T-cell (primary cell): Measurements from ENCODE around the gene PPP2R5E. TPM values are rescaled to one million over a fixed set of nuclear protein-coding genes. Genes with fewer than 3 reads are reported as not detected.

Experiments
- ATAC-seq, 4 experiments: fragments of 200-7000 bp in 3 of 4; fragments of 150-1000 bp in 1 of 4; cut with Tn5 transposase; replicated peaks in 1 of 4; 1 replicate in 3 of 4; 2 replicates in 1 of 4; pipeline ENCODE4 v1.10.0; 2021; ENCODE audit warnings: moderate library complexity in 3 of 4, mild to moderate bottlenecking in 2 of 4, moderate number of reproducible peaks in 1 of 4
- CTCF ChIA-PET, 2 donors: fragments of 300-600 bp; sonication (Branson Sonifier 250); formaldehyde crosslinking; loops; one replicate each; lab custom pipeline; 2022; ENCODE audit warnings: antibody characterized with exemption in 2 of 2; lab: Charles Lee
- POLR2A ChIA-PET, 2 donors: fragments of 300-600 bp; sonication (Branson Sonifier 250); formaldehyde crosslinking; loops; one replicate each; lab custom pipeline; 2022; ENCODE audit warnings: antibody characterized with exemption in 2 of 2; lab: Charles Lee
- DNase-seq, 35 experiments: peaks; one replicate each; pipeline versions ENCODE4 v3.0.0 to v3.0.0-alpha.2; 2013 to 2023
- H3K27ac ChIP-seq: one replicate; pipeline ENCODE4 v1.5.1; 2013; ENCODE audit warnings: low read length
- H3K27me3 ChIP-seq, 2 experiments: replicated peaks in 1 of 2; 1 replicate in 1 of 2; 2 replicates in 1 of 2; pipeline versions ENCODE4 v1.6.1 to v1.7.0; 2013; ENCODE audit warnings: low read length in 1 of 2, mixed read lengths in 1 of 2; ENCODE audit not compliant: control insufficient read depth in 2 of 2, insufficient read depth in 2 of 2; ENCODE audit errors: extremely low read depth in 1 of 2
- H3K36me3 ChIP-seq, 2 donors: 1 replicate in 1 of 2; 2 replicates in 1 of 2; pipeline versions ENCODE4 v1.6.1 to v1.7.0; 2013; ENCODE audit warnings: low read length in 1 of 2; ENCODE audit not compliant: control insufficient read depth in 2 of 2, insufficient read depth in 1 of 2; ENCODE audit errors: extremely low read depth in 1 of 2
- H3K4me1 ChIP-seq, 2 experiments: 1 replicate in 1 of 2; 2 replicates in 1 of 2; pipeline versions ENCODE4 v1.6.1 to v1.7.0; 2013; ENCODE audit warnings: low read length in 2 of 2, mixed read lengths in 1 of 2; ENCODE audit not compliant: insufficient read depth in 2 of 2, control insufficient read depth in 1 of 2; ENCODE audit errors: extremely low read depth in 1 of 2
- H3K4me3 ChIP-seq, 2 donors: 1 replicate in 1 of 2; 2 replicates in 1 of 2; pipeline versions ENCODE4 v1.5.1 to v1.7.0; 2013; ENCODE audit warnings: mild to moderate bottlenecking in 2 of 2, low read length in 1 of 2, moderate library complexity in 1 of 2; ENCODE audit not compliant: control insufficient read depth in 1 of 2; ENCODE audit errors: extremely low read depth in 1 of 2
- H3K9me3 ChIP-seq: 2 replicates; pipeline ENCODE4 v1.7.0; 2013
- H3K27ac Mint-ChIP-seq, 2 donors: one replicate each; pipeline ENCODE4 v1.8.0; 2020 to 2021; ENCODE audit warnings: mild to moderate bottlenecking in 2 of 2, mixed read lengths in 2 of 2
- H3K27me3 Mint-ChIP-seq, 2 donors: one replicate each; pipeline ENCODE4 v1.8.0; 2021 to 2022; ENCODE audit warnings: mixed read lengths in 2 of 2
- H3K36me3 Mint-ChIP-seq: one replicate; pipeline ENCODE4 v1.8.0; 2021; ENCODE audit warnings: mixed read lengths
- H3K4me1 Mint-ChIP-seq, 3 donors: one replicate each; pipeline ENCODE4 v1.8.0; 2020 to 2022; ENCODE audit warnings: mixed read lengths in 3 of 3, mild to moderate bottlenecking in 1 of 3
- H3K4me3 Mint-ChIP-seq, 3 donors: one replicate each; pipeline ENCODE4 v1.8.0; 2020 to 2022; ENCODE audit warnings: mild to moderate bottlenecking in 3 of 3, mixed read lengths in 3 of 3, moderate library complexity in 3 of 3
- H3K9me3 Mint-ChIP-seq, 3 donors: one replicate each; pipeline ENCODE4 v1.8.0; 2020 to 2022; ENCODE audit warnings: mixed read lengths in 3 of 3
- WGBS: methylation state at CpG from one replicate; pipeline ENCODE4 v1.1.5; 2013; ENCODE audit warnings: missing lambda C conversion rate; ENCODE audit not compliant: insufficient coverage; 5-methylcytosine and 5-hydroxymethylcytosine counted together
- total RNA-seq, 35 experiments: library from RNA in 6 of 35; stranded (reverse) in 6 of 35; fragments of 120-200 nt in 1 of 35; gene quantifications; one replicate each; pipeline versions ENCODE4 v1.2.1 to v1.2.4 and lab custom pipeline; 2013 to 2026

The PPP2R5E gene
- total RNA-seq, 5 donors from 2014 or later (not counting 1 experiment from before 2014, with no cell fraction given), result 35.5 to 45.1 (median 40.6) TPM

- no peaks in the 10 kb centered on the region for H3K36me3 ChIP-seq
- no peak overlapping the region for H3K27ac Mint-ChIP-seq
- ATAC-seq (no peak), DNase-seq (no peak)
- POLR2A ChIA-PET, result interaction anchor here (0.6 kb wide), 2 partner anchors 25 to 149 kb away, joined by 3 to 15 read pairs; no protein-coding TSS in a partner anchor
- H3K9me3 Mint-ChIP-seq, result no peaks in the 10 kb centered on the region
- peaks cover 13% of the 10 kb centered on the region for H3K36me3 Mint-ChIP-seq
- H3K4me3 Mint-ChIP-seq, result no peak overlapping the region
- no peaks in the 10 kb centered on the region for H3K27me3 ChIP-seq
- H3K4me1 ChIP-seq, result peaks cover 6 to 8% of the 10 kb centered on the region in 2 experiments
- no peaks in the 10 kb centered on the region for H3K27me3 Mint-ChIP-seq
- H3K4me3 ChIP-seq, result no peak overlapping the region
- CTCF ChIA-PET, result interaction anchor here in 1 of 2 donors (0.5 kb wide), 1 partner anchor 12 kb away, joined by 3 read pairs; no protein-coding TSS in a partner anchor
- no peak overlapping the region for H3K27ac ChIP-seq
- 100% methylated on average over 2 of the region's 4 CpGs for WGBS
- no peaks in the 10 kb centered on the region for H3K9me3 ChIP-seq
- H3K4me1 Mint-ChIP-seq, result peaks cover 50 to 53% (median 50%) of the 10 kb centered on the region in 3 donors
These were observed 75.6 kb downstream of the PPP2R5E start for GRCh38 chr14:63467440-63468072.

GRCh38 chr14:63465347-63465746, 77.8 kb downstream of the PPP2R5E start:
- no peaks in the 10 kb centered on the region for H3K27me3 ChIP-seq
- H3K36me3 Mint-ChIP-seq, result peaks cover 20% of the 10 kb centered on the region
- no peak overlapping the region for H3K4me3 ChIP-seq
- no peaks in the 10 kb centered on the region for H3K9me3 ChIP-seq
- H3K27ac ChIP-seq, result no peak overlapping the region
- CTCF ChIA-PET, result no interaction called here
- ATAC-seq (no peak), DNase-seq (no peak)
- peaks cover 41 to 43% (median 42%) of the 10 kb centered on the region in 3 donors for H3K4me1 Mint-ChIP-seq
- POLR2A ChIA-PET, result no interaction called here
- H3K36me3 ChIP-seq, result no peaks in the 10 kb centered on the region
- H3K27ac Mint-ChIP-seq, result no peak overlapping the region
- no CpG with 5 or more reads among the region's 8 CpGs for WGBS
- H3K9me3 Mint-ChIP-seq, result no peaks in the 10 kb centered on the region
- H3K27me3 Mint-ChIP-seq, result no peaks in the 10 kb centered on the region
- H3K4me1 ChIP-seq, result peaks cover 0 to 6% of the 10 kb centered on the region in 2 experiments
- no peak overlapping the region for H3K4me3 Mint-ChIP-seq

DNA sequence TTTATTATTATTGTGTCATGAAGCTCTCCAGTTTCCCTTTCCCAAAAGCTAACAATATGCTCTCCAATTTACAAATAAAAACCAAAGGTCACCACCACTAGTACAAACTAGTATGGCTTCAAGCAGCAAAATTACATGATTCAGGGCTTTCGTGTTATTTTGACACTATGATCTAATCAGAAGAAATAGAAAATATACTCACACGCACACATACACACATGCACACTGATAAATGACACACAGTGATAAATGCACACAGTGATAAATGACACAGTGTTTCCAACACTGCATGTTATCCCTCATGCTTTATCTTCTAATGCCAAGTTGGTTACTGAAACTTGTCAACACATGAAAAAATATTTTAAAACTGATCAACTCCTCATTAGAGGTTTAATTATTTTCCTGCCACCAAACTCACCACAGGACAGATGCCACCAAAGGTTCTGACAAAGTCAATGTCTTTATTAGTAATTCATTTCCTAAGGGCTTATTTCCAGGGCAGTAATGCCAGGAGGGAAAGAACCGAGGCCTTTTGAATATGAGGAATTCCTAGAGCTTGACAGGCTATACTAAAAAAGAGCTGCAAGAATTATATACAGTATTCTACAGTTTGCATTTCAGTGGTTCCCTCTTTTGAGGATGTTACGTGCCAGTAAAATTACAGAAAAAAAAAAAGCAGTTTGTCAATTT, 82.4 kb downstream of the PPP2R5E start:
- H3K27ac Mint-ChIP-seq, result no peak overlapping the region
- POLR2A ChIA-PET, result interaction anchor here in 1 of 2 donors (0.7 to 1.1 kb wide), 2 partner anchors 32 to 261 kb away, joined by 3 to 5 read pairs; no protein-coding TSS in a partner anchor

DNA sequence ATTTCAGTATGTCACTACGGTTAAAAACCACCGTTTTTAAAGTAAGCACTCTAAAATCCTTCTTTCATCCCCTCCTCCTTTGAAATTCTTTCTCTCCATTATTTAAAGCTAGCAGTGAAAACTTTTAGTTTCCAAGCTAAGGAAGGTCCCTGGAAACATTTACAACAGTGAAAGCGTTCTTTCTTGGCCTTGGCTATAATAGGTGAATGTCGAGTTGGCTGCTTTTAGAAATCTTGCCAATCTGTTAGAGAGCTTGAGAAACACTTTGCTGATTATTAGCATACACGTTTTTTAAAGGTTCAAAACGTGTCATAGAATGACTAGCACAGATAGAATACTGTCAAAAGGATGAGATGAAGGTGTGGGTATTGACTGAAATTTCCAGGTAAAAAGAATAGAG, 83.4 kb downstream of the PPP2R5E start:
- WGBS, result 95% methylated on average over 2 of the region's 6 CpGs
- no peaks in the 10 kb centered on the region for H3K36me3 ChIP-seq
- Mint-ChIP-seq H3K4me1 (peaks cover 40 to 48% (median 43%) of the 10 kb centered on the region in 3 donors), H3K27me3 (no peaks in the 10 kb centered on the region), H3K36me3 (peaks cover 19% of the 10 kb centered on the region), H3K4me3 (no peak overlapping the region), H3K27ac (no peak overlapping the region), H3K9me3 (no peaks in the 10 kb centered on the region)
- H3K4me1 ChIP-seq, result peaks cover 0 to 4% of the 10 kb centered on the region in 2 experiments
- no peaks in the 10 kb centered on the region for H3K27me3 ChIP-seq
- H3K27ac ChIP-seq, result no peak overlapping the region
- H3K4me3 ChIP-seq, result no peak overlapping the region
- no peaks in the 10 kb centered on the region for H3K9me3 ChIP-seq
- ChIA-PET CTCF (no interaction called here), POLR2A (interaction anchor here in 1 of 2 donors (1.1 kb wide), 1 partner anchor 34 kb away, joined by 5 read pairs; no protein-coding TSS in a partner anchor)
- ATAC-seq, result no peak
- DNase-seq, result no peak

More for the DNA sequence above, 82.4 kb downstream of the PPP2R5E start:
- CTCF ChIA-PET, result interaction anchor here (0.6 kb wide), 2 partner anchors 288 to 297 kb away, joined by 5 read pairs; no protein-coding TSS in a partner anchor
- H3K9me3 Mint-ChIP-seq, result no peaks in the 10 kb centered on the region
- Histone ChIP-seq H3K4me1 (no peaks in the 10 kb centered on the region), H3K36me3 (no peaks in the 10 kb centered on the region), H3K9me3 (no peaks in the 10 kb centered on the region), H3K27ac (no peak overlapping the region), H3K27me3 (no peaks in the 10 kb centered on the region), H3K4me3 (no peak overlapping the region)
- WGBS, result 88% methylated on average over 2 of the region's 4 CpGs
- peaks cover 19% of the 10 kb centered on the region for H3K36me3 Mint-ChIP-seq
- ATAC-seq (no peak), DNase-seq (no peak)
- peaks cover 33 to 40% (median 36%) of the 10 kb centered on the region in 3 donors for H3K4me1 Mint-ChIP-seq
- H3K4me3 Mint-ChIP-seq, result no peak overlapping the region
- H3K27me3 Mint-ChIP-seq, result no peaks in the 10 kb centered on the region

GRCh38 chr14:63457498-63457897, 85.7 kb downstream of the PPP2R5E start:
- H3K27ac Mint-ChIP-seq, result no peak overlapping the region
- Histone ChIP-seq H3K27me3 (no peaks in the 10 kb centered on the region), H3K4me3 (no peak overlapping the region), H3K36me3 (peaks cover 0 to 7% of the 10 kb centered on the region in 2 donors), H3K27ac (no peak overlapping the region), H3K4me1 (peaks cover 0 to 4% of the 10 kb centered on the region in 2 experiments), H3K9me3 (no peaks in the 10 kb centered on the region)
- ChIA-PET POLR2A (no interaction called here), CTCF (no interaction called here)
- no peaks in the 10 kb centered on the region for H3K27me3 Mint-ChIP-seq
- H3K4me3 Mint-ChIP-seq, result no peak overlapping the region
- H3K4me1 Mint-ChIP-seq, result peaks cover 41 to 49% (median 44%) of the 10 kb centered on the region in 3 donors
- WGBS, result no CpG with 5 or more reads among the region's 4 CpGs
- H3K9me3 Mint-ChIP-seq, result no peaks in the 10 kb centered on the region
- ATAC-seq (no peak), DNase-seq (no peak)
- H3K36me3 Mint-ChIP-seq, result peaks cover 23% of the 10 kb centered on the region

DNA sequence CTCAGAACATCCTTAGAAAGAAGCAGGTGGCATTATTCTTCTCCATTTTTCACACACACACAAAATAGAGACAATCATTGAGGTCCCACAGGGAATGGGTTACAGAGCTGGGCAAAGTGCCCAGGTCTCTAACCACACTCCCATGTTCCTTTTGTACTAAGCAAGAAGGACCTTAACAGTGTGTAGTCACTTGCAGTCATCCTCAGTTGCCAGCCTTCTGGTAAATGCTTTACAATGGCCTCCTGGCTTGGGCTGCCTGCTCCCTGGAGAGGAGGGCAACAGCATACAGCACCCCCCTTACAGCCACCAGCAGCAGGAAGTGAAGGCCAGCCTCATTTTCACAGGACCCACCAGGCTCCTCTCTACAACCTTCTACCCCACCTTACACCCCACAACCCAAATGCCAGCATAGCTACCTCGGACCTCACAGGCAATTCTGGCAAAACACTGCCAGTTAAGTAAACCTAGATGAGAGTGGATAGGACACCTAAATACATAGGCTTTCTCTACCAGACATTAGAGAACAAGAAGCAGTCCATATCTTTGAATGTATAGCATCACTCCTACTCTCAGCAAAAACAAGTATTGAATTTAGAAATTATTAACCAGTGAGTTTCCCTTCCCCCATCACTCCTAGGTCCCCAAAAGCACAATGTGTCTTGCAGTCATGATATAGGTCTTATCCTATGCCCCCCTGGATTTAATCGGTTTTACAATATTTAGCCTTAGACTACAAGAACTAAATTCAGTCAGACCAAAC, 88.1 kb downstream of the PPP2R5E start:
- CTCF ChIA-PET, result interaction anchor here in 1 of 2 donors (0.5 kb wide), 1 partner anchor 555 kb away, joined by 3 read pairs; no protein-coding TSS in a partner anchor
- ATAC-seq, result peak in 1 of 4 experiments; percentile 35

More for the DNA sequence above, 88.1 kb downstream of the PPP2R5E start:
- POLR2A ChIA-PET, result interaction anchor here in 1 of 2 donors (0.6 kb wide), 1 partner anchor 17 kb away, joined by 3 read pairs; no protein-coding TSS in a partner anchor
- Histone ChIP-seq H3K36me3 (peaks cover 0 to 14% of the 10 kb centered on the region in 2 donors), H3K9me3 (no peaks in the 10 kb centered on the region), H3K4me3 (no peak overlapping the region), H3K4me1 (peaks cover 0 to 4% of the 10 kb centered on the region in 2 experiments), H3K27ac (no peak overlapping the region), H3K27me3 (no peaks in the 10 kb centered on the region)
- no peak for DNase-seq
- Mint-ChIP-seq H3K36me3 (peaks cover 33% of the 10 kb centered on the region), H3K4me3 (no peak overlapping the region), H3K9me3 (no peaks in the 10 kb centered on the region), H3K4me1 (peaks cover 46 to 51% (median 47%) of the 10 kb centered on the region in 3 donors), H3K27ac (peak overlapping the region in 1 of 2 donors; percentile 24), H3K27me3 (no peaks in the 10 kb centered on the region)
- no CpG with 5 or more reads among the region's 2 CpGs for WGBS
